ENCODE measurements around the gene ZNF287.

- TF ChIP-seq POLR2A (IDR thresholded peaks at IDR 0.05) (no peak), EP300 (IDR thresholded peaks at IDR 0.05) (no peak)
Observed at GRCh38 chr17:16593356-16594102, 24.5 kb upstream of the ZNF287 start.
